OCI-LY7 (cell line): ENCODE measurements around the gene CHKA. TPM values are rescaled to one million over a fixed set of nuclear protein-coding genes. Genes with fewer than 3 reads are reported as not detected.

Experiments
- BruUV-seq: library from RNA; stranded (reverse); fragments of 400-500 nt; replicated peaks from 2 replicates; lab custom pipeline; 2021; lab: Mats Ljungman, UMichigan
- CTCF ChIA-PET: fragments of 300-600 bp; sonication (Branson Sonifier 250); formaldehyde crosslinking; loops from one replicate; lab custom pipeline; 2022; ENCODE audit warnings: antibody characterized with exemption; ENCODE audit not compliant: unreplicated experiment; lab: Charles Lee
- POLR2A ChIA-PET: fragments of 300-600 bp; sonication (Branson Sonifier 250); formaldehyde crosslinking; loops from one replicate; lab custom pipeline; 2022; ENCODE audit warnings: antibody characterized with exemption; lab: Charles Lee
- DNase-seq: peaks from one replicate; pipeline ENCODE4 v3.0.0-alpha.2; 2015; ENCODE audit warnings: low spot score
- H2AFZ ChIP-seq: fragments of 200-600 bp; sonication (generic), shearing (Covaris generic); 2 replicates; pipeline ENCODE4 v1.6.1; 2014; ENCODE audit warnings: mild to moderate bottlenecking, antibody characterized with exemption, low read length, moderate library complexity
- H3K27ac ChIP-seq: fragments of 200-600 bp; sonication (generic); 2 replicates; pipeline ENCODE4 v1.5.1; 2014; ENCODE audit warnings: mixed run types, low read depth, mild to moderate bottlenecking, moderate library complexity, low read length, inconsistent platforms; ENCODE audit not compliant: poor library complexity, severe bottlenecking
- H3K36me3 ChIP-seq: fragments of 200-600 bp; sonication (generic); 2 replicates; pipeline ENCODE4 v1.6.1; 2014; ENCODE audit warnings: mild to moderate bottlenecking, antibody characterized with exemption, low read length, moderate library complexity, mixed read lengths; ENCODE audit not compliant: insufficient read depth
- H3K4me1 ChIP-seq: fragments of 200-600 bp; sonication (generic); 2 replicates; pipeline ENCODE4 v1.5.1; 2014; ENCODE audit warnings: mild to moderate bottlenecking, low read length; ENCODE audit not compliant: insufficient read depth, poor library complexity, severe bottlenecking
- H3K4me2 ChIP-seq: fragments of 200-600 bp; sonication (generic); 2 replicates; pipeline ENCODE4 v1.6.1; 2014; ENCODE audit warnings: mild to moderate bottlenecking, low read length
- H3K4me3 ChIP-seq: fragments of 200-600 bp; sonication (generic); 2 replicates; pipeline ENCODE4 v1.5.1; 2014; ENCODE audit warnings: mild to moderate bottlenecking, low read depth, low read length; ENCODE audit not compliant: poor library complexity, severe bottlenecking
- H3K79me2 ChIP-seq: fragments of 200-600 bp; sonication (generic); 2 replicates; pipeline ENCODE4 v1.6.1; 2016; ENCODE audit warnings: low read depth, mild to moderate bottlenecking, low read length, moderate library complexity, mixed read lengths; ENCODE audit not compliant: insufficient read depth
- H3K9me2 ChIP-seq: fragments of 200-600 bp; sonication (generic); 2 replicates; pipeline ENCODE4 v1.6.1; 2016; ENCODE audit warnings: mild to moderate bottlenecking, low read length, mixed read lengths; ENCODE audit not compliant: insufficient read depth
- H3K9me3 ChIP-seq: fragments of 200-600 bp; sonication (generic); 2 replicates; pipeline ENCODE4 v1.6.1; 2014; ENCODE audit warnings: mild to moderate bottlenecking, mixed run types, low read length, mixed read lengths
- H4K20me1 ChIP-seq: fragments of 200-600 bp; sonication (generic); 2 replicates; pipeline ENCODE4 v1.6.1; 2014; ENCODE audit warnings: mild to moderate bottlenecking, antibody characterized with exemption, low read length, moderate library complexity, mixed read lengths; ENCODE audit not compliant: insufficient read depth
- EZH2phosphoT487 ChIP-seq: fragments of 200-600 bp; sonication (generic); IDR thresholded peaks from 2 replicates; pipeline ENCODE4 v1.6.1; 2018; ENCODE audit warnings: low read depth, borderline replicate concordance, mild to moderate bottlenecking, mixed run types, antibody characterized with exemption, low read length, moderate library complexity, mixed read lengths
- intact Hi-C: fragments of 100-400 bp; cut with micrococcal nuclease; formaldehyde crosslinking; loops from one replicate; pipeline ENCODE4 v1.10.0; 2022; ENCODE audit not compliant: unreplicated experiment
- total RNA-seq, 2 experiments: library from RNA; depleted of rRNA in 1 of 2; stranded (reverse); fragments of >200 nt in 1 of 2; shearing (Covaris generic) in 1 of 2; gene quantifications; 2 replicates each; pipeline ENCODE4 v1.2.3, GENCODE V29; 2014 to 2022
- TF ChIP-seq, protein P1 (sequence below): fragments of 200-600 bp; sonication (generic); conservative IDR thresholded peaks from 2 replicates; pipeline ENCODE4 v1.5.1; 2014; ENCODE audit warnings: mild to moderate bottlenecking, antibody characterized with exemption, low read length, moderate library complexity, mixed read lengths

Gene CHKA
- total RNA-seq, 2 experiments from 2014 or later, result 36.1 to 47.2 TPM

- no peak overlapping the region for H3K27ac ChIP-seq
Measured at GRCh38 chr11:68081691-68082090, 39.5 kb downstream of the CHKA start.

DNA sequence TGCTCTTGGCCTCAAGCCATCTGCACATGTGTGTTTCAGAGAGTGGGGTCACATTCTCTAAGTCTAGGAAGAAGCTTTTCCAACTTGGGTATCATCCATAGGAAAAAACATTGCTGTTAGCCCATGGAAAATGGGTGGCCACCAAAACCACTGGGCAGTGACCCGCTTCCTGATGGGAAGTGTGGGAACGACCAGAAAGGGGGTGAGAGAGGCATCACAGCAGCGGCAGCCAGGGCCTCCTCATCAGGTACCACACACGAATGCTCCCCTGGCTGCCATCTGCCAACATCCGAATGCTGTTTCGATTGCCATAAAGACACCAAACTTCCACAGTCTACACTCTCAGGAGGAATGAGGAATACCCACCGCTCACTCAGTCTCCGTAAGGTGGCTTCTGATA, 40.3 kb downstream of the CHKA start:
- CTCF ChIA-PET, result no interaction called here
- no peak overlapping the region for H2AFZ ChIP-seq
- no peaks in the 10 kb centered on the region for H3K79me2 ChIP-seq
- no peak overlapping the region for H3K27ac ChIP-seq
- POLR2A ChIA-PET, result interaction anchor here (0.7 kb wide), 1 partner anchor 17 kb away, joined by 3 read pairs; no protein-coding TSS in a partner anchor
- no TSS peak for BruUV-seq
- H3K9me3 ChIP-seq, result no peaks in the 10 kb centered on the region
- intact Hi-C loops, result no loop called here
- DNase-seq, result no peak
- H3K4me2 ChIP-seq, result no peak overlapping the region
- no peaks in the 10 kb centered on the region for H3K9me2 ChIP-seq
- no peaks in the 10 kb centered on the region for H3K4me1 ChIP-seq
- H3K4me3 ChIP-seq, result no peak overlapping the region
- no peak for TF ChIP-seq EZH2phosphoT487
- TF ChIP-seq, protein P1, sequence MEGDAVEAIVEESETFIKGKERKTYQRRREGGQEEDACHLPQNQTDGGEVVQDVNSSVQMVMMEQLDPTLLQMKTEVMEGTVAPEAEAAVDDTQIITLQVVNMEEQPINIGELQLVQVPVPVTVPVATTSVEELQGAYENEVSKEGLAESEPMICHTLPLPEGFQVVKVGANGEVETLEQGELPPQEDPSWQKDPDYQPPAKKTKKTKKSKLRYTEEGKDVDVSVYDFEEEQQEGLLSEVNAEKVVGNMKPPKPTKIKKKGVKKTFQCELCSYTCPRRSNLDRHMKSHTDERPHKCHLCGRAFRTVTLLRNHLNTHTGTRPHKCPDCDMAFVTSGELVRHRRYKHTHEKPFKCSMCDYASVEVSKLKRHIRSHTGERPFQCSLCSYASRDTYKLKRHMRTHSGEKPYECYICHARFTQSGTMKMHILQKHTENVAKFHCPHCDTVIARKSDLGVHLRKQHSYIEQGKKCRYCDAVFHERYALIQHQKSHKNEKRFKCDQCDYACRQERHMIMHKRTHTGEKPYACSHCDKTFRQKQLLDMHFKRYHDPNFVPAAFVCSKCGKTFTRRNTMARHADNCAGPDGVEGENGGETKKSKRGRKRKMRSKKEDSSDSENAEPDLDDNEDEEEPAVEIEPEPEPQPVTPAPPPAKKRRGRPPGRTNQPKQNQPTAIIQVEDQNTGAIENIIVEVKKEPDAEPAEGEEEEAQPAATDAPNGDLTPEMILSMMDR, result no peak
- H4K20me1 ChIP-seq, result no peaks in the 10 kb centered on the region
- peaks cover 19% of the 10 kb centered on the region for H3K36me3 ChIP-seq

More at GRCh38 chr11:68081691-68082090, 39.5 kb downstream of the CHKA start:
- Histone ChIP-seq H3K9me3 (no peaks in the 10 kb centered on the region), H3K9me2 (no peaks in the 10 kb centered on the region), H3K4me3 (no peak overlapping the region), H3K4me1 (no peaks in the 10 kb centered on the region), H3K4me2 (no peak overlapping the region), H3K36me3 (peaks cover 19% of the 10 kb centered on the region), H3K79me2 (no peaks in the 10 kb centered on the region), H2AFZ (no peak overlapping the region), H4K20me1 (no peaks in the 10 kb centered on the region)
- no TSS peak for BruUV-seq
- ChIA-PET CTCF (no interaction called here), POLR2A (no interaction called here)
- no peak for TF ChIP-seq EZH2phosphoT487
- TF ChIP-seq, protein P1, result no peak
- DNase-seq, result no peak
- intact Hi-C loops, result no loop called here
